Measurements from ENCODE around the gene CEP68.
"Not testable (repeated sequence)": the region's sequence is repeated elsewhere in the genome, so short reads cannot be mapped to it uniquely, and the experiment has no call there.

CEP68 gene

GRCh38 chr2:65092791-65093190 lies 36.6 kb downstream of the CEP68 start:
- no peak for FAIRE-seq

- FAIRE-seq: no peak
Measured at GRCh38 chr2:65093211-65093610, 37.0 kb downstream of the CEP68 start.

- FAIRE-seq: no peak
Measured at GRCh38 chr2:65096948-65097347, 40.7 kb downstream of the CEP68 start.

- no peak for FAIRE-seq
Measured at GRCh38 chr2:65097844-65098243, 41.6 kb downstream of the CEP68 start.

- no peak for FAIRE-seq
Measured at GRCh38 chr2:65098741-65099140, 42.5 kb downstream of the CEP68 start.

- FAIRE-seq: no peak
Measured at GRCh38 chr2:65101071-65101470, 44.9 kb downstream of the CEP68 start.

- peak; percentile 86 for FAIRE-seq
Measured at GRCh38 chr2:65103013-65103715, 46.9 kb downstream of the CEP68 start.

- no peak for FAIRE-seq
Measured at GRCh38 chr2:65107530-65107929, 51.3 kb downstream of the CEP68 start.

- no peak for FAIRE-seq
Measured at GRCh38 chr2:65108780-65109179, 52.6 kb downstream of the CEP68 start.

- FAIRE-seq: no peak
Measured at GRCh38 chr2:65112633-65113032, 56.4 kb downstream of the CEP68 start.

- FAIRE-seq: peak; percentile 8
Measured at GRCh38 chr2:65113229-65113628, 57.0 kb downstream of the CEP68 start.

- no peak for FAIRE-seq
Measured at GRCh38 chr2:65113816-65114215, 57.6 kb downstream of the CEP68 start.

GRCh38 chr2:65114921-65115320 lies 58.7 kb downstream of the CEP68 start:
- no peak for FAIRE-seq

GRCh38 chr2:65116645-65117044 lies 60.4 kb downstream of the CEP68 start:
- FAIRE-seq: no peak

- no peak for FAIRE-seq
Measured at GRCh38 chr2:65120990-65121693, 64.9 kb downstream of the CEP68 start.

GRCh38 chr2:65122313-65122712 lies 66.1 kb downstream of the CEP68 start:
- no peak for FAIRE-seq

GRCh38 chr2:65125457-65125856 lies 69.2 kb downstream of the CEP68 start:
- not testable (repeated sequence) for FAIRE-seq

GRCh38 chr2:65128297-65129190 lies 72.3 kb downstream of the CEP68 start:
- FAIRE-seq: no peak

GRCh38 chr2:65129286-65129825 lies 73.1 kb downstream of the CEP68 start:
- no peak for FAIRE-seq

- FAIRE-seq: peak; percentile 29
Measured at GRCh38 chr2:65129826-65130663, 73.8 kb downstream of the CEP68 start, which contains the start of gene RAB1A. RAB1A (minus strand) TSS chr2:65130106; CDS start chr2:65129915, 191 bp downstream.

GRCh38 chr2:65130664-65131175 lies 74.5 kb downstream of the CEP68 start:
- FAIRE-seq: no peak

- not testable (repeated sequence) for FAIRE-seq
Measured at GRCh38 chr2:65132930-65133329, 76.7 kb downstream of the CEP68 start.

All from endometrium (tissue), 2 donors.